ENCODE results near the gene GLCCI1.

DNA sequence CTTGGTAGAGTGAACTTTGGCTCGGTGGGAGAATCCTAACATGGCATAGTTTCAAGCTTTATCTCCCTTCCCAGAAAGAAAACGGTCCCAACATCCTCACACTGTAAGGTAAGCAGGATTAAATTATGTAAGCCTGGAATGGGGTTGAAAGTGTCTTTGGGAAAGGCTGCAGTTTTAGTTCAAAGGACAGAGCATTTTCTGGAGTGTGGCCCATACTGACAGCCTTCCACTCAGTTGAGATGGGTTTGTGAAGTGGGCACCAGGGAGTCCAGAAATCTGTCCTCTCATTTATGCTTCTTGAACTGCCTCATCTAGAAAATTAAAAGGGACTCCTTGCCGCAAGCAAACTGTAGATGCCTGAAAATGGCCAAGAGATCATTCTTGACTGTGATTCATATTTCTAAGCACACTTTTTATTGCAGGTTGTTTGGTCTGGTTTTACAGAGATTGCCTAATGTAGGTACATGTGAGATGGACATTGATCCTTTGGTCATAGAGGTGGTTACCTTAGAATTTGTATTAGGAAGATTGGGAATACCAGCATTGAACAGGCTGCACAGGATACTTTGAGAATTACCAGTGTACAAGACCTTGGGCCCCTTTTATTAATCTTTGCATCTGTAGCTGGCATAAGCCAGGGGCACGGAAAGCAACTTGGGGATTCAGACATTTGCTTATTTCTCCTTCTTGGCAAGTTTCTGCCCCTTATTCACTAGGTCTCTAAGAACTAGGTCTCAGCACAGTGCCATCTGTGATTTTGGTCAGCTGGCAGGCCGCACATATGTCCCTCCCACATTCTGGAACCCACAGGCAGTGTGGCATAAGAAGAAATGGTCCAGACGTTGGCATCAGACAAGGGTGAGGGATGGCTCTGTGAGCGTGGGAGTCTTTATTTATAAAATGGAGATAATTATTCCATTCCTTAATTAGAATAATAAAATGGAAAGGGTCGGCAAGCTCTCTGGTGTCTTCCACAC lies 125.9 kb downstream of the GLCCI1 start:
- TF ChIP-seq ELF1 (CRISPR knock-in tag; IDR thresholded peaks at IDR 0.05) (no peak), ARNT2 (CRISPR knock-in tag; IDR thresholded peaks at IDR 0.05; ENCODE audit: low read depth) (no peak), MAZ (IDR thresholded peaks at IDR 0.05; ENCODE audit: borderline replicate concordance, low read depth, low read length) (no peak), MAZ (CRISPR knock-in tag; IDR thresholded peaks at IDR 0.05; ENCODE audit: low read depth) (no peak), MBD4 (IDR thresholded peaks at IDR 0.05; ENCODE audit: borderline replicate concordance, low read length) (no peak), ARNT (IDR thresholded peaks at IDR 0.05) (no peak), KLF6 (CRISPR knock-in tag; IDR thresholded peaks at IDR 0.05) (no peak), CC2D1A (CRISPR knock-in tag; IDR thresholded peaks at IDR 0.05) (no peak), MXI1 (IDR thresholded peaks at IDR 0.05; ENCODE audit: borderline replicate concordance, low read depth, low read length) (no peak)
- TF ChIP-seq, protein P1, sequence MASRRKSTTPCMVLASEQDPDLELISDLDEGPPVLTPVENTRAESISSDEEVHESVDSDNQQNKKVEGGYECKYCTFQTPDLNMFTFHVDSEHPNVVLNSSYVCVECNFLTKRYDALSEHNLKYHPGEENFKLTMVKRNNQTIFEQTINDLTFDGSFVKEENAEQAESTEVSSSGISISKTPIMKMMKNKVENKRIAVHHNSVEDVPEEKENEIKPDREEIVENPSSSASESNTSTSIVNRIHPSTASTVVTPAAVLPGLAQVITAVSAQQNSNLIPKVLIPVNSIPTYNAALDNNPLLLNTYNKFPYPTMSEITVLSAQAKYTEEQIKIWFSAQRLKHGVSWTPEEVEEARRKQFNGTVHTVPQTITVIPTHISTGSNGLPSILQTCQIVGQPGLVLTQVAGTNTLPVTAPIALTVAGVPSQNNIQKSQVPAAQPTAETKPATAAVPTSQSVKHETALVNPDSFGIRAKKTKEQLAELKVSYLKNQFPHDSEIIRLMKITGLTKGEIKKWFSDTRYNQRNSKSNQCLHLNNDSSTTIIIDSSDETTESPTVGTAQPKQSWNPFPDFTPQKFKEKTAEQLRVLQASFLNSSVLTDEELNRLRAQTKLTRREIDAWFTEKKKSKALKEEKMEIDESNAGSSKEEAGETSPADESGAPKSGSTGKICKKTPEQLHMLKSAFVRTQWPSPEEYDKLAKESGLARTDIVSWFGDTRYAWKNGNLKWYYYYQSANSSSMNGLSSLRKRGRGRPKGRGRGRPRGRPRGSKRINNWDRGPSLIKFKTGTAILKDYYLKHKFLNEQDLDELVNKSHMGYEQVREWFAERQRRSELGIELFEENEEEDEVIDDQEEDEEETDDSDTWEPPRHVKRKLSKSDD (CRISPR knock-in tag; IDR thresholded peaks at IDR 0.05; ENCODE audit: low read depth): no peak
